GM12892 (cell line): ENCODE measurements around the gene RNPEPL1.
A peak's percentile ranks its signal among the peaks of the same experiment; 100 is the strongest.

Experiments
- DNase-seq: peaks from one replicate; pipeline ENCODE4 v3.0.0; 2011; ENCODE audit not compliant: insufficient read length
- FAIRE-seq: peaks from 2 replicates; lab custom pipeline; 2011; peaks lifted over from hg19 to GRCh38; lab: Jason Lieb, UNC
- POLR2A ChIP-seq: IDR thresholded peaks from 2 replicates; pipeline ENCODE4 v1.6.1; 2011; ENCODE audit warnings: low read depth, low read length, control low read depth
- POLR2AphosphoS5 ChIP-seq: IDR thresholded peaks from 2 replicates; pipeline ENCODE4 v1.6.1; 2011; ENCODE audit warnings: low read depth, low read length, control low read depth
- TAF1 ChIP-seq: IDR thresholded peaks from 2 replicates; pipeline ENCODE4 v1.6.1; 2011; ENCODE audit warnings: low read depth, mild to moderate bottlenecking, control low read depth, low read length, borderline replicate concordance

The RNPEPL1 gene

DNA sequence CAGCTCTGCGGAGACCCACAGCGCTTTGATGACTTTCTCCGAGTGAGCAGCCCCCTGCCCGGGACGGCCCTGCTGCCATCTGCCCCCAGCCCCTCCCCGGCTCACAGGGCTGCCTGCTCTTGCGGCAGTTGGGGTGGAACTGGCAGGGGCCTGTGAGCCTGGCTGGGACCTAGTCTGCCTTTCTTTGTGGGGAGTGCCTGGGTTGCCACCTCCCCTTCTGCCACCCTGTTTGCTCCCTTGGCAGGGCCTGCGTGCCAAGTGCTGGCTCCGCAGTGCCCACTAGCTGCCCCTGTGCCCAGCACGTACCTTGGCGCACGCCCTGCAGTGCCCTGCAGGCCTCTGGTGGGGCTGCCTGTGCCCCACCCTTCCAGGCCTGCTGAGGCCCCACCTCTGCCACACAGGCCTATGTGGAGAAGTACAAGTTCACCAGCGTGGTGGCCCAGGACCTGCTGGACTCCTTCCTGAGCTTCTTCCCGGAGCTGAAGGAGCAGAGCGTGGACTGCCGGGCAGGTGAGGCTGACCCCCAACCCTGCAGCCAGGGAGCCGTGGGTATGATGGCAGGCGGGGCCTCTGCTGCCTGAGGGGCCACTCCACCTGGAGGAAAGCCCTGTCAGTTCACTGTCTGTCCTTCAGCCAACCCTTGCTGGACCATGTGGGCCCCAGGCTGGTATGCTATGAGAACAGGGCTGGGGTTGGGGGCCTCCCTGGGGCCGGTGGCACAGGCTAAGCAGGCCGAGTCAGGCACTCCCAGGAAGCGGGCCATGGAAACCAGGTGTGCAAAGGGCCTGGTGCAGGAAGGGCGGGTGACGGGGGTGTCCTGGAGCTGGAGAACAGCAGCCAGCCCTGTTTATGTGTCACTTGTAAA, 7.0 kb downstream of the RNPEPL1 start:
- no peak for FAIRE-seq
- no peak for DNase-seq
- TF ChIP-seq POLR2AphosphoS5 (no peak), TAF1 (no peak), POLR2A (0 out of 2 replicates have a peak, but pooled peaks have one; percentile 10)

DNA sequence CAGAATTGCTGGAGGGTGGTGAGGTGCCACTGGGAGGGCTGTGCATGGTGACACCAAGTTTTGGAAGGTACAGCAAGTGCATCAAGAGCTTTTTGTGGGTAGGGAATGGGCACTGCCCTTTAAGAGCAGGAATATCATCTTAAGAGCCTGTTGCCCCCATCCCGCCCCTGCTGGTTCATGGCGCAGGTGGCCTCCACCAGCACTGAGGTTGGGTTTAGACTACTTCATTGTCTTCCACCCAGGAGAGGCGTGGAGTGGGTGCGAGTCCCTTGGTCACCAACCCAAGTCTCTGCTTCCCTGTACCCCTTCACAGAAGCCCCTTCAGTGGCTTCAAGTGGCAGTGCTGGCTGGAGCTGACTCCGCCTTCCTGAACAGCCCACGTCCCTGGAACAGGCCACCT, 7.8 kb downstream of the RNPEPL1 start:
- no peak for FAIRE-seq

DNA sequence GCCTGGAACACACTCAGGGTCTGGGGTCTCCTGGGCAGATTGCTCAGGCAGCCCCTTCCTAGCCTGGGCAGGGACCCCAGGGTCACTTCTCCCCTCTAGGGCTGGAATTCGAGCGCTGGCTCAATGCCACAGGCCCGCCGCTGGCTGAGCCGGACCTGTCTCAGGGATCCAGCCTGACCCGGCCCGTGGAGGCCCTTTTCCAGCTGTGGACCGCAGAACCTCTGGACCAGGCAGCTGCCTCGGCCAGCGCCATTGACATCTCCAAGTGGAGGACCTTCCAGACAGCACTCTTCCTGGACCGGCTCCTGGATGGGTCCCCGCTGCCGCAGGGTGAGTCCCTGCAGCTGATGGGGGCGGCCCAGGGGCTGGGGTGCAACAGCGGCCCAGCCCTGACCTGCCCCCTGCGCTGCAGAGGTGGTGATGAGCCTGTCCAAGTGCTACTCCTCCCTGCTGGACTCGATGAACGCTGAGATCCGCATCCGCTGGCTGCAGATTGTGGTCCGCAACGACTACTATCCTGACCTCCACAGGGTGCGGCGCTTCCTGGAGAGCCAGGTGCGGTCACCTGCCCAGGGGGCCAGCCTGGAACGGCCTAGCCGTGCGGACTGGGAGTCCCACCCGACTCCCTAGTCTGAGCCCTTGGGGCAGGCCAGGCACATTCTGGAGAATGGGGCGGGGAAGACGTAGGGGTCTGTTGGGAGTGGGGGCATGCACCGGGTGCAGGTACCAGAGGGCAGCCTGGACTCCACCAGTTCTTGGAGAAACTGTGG, 8.3 kb downstream of the RNPEPL1 start:
- no peak for DNase-seq
- TF ChIP-seq POLR2AphosphoS5 (no peak), POLR2A (no peak), TAF1 (no peak)
- FAIRE-seq: no peak

More for the DNA sequence above, 7.8 kb downstream of the RNPEPL1 start:
- no peak for DNase-seq
- no peak for TF ChIP-seq POLR2AphosphoS5
- TF ChIP-seq POLR2A: no peak
- TF ChIP-seq TAF1: no peak

DNA sequence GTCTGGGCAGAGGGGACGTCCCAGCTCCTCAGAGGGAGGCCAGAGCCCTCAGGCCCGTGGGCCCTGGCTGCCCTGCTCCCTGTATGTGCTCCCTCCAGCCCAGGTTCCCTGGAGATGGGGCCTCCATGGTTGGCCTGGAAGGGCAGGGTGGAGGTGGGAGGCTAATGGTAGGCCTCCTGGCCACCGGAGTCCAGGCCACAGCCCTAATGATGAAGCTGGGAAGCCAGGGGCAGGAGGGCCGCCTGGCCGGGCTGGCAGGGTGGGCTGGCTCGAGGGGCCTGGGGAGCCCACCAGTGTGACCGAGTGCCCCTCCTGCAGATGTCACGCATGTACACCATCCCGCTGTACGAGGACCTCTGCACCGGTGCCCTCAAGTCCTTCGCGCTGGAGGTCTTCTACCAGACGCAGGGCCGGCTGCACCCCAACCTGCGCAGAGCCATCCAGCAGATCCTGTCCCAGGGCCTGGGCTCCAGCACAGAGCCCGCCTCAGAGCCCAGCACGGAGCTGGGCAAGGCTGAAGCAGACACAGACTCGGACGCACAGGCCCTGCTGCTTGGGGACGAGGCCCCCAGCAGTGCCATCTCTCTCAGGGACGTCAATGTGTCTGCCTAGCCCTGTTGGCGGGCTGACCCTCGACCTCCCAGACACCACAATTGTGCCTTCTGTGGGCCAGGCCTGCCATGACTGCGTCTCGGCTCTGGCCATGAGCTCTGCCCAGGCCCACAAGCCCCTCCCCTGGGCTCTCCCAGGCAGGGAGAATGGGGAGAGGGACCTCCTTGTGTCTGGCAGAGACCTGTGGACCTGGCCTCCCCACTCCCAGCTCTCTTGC, 9.2 kb downstream of the RNPEPL1 start:
- FAIRE-seq (no peak), DNase-seq (no peak)
- no peak for TF ChIP-seq POLR2A
- TF ChIP-seq POLR2AphosphoS5: no peak
- no peak for TF ChIP-seq TAF1

DNA sequence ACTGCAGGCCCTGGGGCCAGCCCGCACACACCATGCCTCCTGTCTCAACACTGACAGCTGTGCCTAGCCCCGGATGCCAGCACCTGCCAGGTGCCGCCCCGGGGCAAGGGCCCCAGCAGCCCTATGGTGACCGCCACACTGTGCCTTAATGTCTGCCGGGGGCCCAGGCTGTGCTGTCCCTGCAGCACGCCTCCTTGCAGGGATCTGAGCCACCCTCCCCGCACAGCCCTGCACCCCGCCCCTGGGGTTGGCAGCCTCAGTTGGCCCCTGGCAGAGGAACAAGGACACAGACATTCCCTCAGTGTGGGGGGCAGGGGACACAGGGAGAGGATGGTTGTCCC, 9.8 kb downstream of the RNPEPL1 start:
- FAIRE-seq (no peak), DNase-seq (no peak)
- TF ChIP-seq TAF1: no peak
- no peak for TF ChIP-seq POLR2A
- TF ChIP-seq POLR2AphosphoS5: no peak

DNA sequence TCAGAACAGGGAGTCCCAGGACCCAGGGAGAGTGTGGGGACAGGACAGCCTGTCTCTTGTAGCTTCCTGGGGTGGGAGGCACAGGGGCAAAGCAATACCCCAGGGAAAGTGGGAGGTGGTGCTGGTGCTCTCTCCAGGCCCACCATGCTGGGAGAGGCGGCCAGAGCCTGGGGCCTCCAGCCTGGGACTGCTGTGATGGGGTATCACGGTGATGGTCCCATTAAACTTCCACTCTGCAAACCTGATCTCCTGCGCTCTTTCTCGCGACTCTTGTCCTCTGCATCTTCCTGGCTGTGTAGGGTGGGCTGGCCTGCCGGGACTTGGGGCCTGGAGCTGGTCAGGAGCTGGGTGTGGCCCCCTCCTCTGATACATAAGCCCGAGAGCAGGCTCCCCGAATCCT, 10.2 kb downstream of the RNPEPL1 start:
- no peak for FAIRE-seq
- DNase-seq: no peak
- TF ChIP-seq POLR2AphosphoS5 (no peak), TAF1 (no peak), POLR2A (no peak)

DNA sequence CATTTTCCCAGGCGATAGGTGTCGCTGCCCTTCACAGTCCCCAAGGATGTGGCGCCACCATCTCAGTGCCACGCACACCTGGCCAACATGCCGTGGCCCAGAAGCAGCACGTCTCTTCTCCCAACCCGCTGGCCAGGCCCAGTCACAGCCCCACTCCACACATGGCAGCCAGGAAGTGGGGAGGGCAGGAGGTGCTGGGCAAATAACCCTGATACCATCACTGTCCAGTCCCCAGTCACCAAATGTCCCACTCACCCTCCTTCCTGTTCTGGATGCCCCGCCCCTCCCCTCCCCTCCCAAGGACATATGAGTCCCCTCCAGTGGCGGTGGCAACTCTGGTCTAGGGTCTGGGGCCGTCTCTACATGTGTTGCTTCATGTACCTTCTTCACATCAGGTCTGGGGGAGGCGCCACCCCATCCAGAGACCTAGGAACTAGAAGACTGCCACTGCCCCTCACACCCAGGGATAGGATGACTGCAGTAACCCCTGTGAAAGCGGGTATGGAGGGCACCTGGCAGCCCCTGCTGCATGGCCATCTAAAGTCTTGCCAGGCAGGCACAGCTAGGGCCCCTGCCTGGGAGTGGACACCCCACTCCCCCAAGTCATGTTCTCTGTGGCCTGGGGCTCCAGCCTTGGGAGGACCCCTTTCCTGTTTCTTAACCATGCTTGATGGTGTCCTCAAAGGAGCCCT, 10.9 kb downstream of the RNPEPL1 start:
- no peak for DNase-seq
- peak; percentile 17 for FAIRE-seq
- no peak for TF ChIP-seq TAF1
- TF ChIP-seq POLR2A: no peak
- no peak for TF ChIP-seq POLR2AphosphoS5

DNA sequence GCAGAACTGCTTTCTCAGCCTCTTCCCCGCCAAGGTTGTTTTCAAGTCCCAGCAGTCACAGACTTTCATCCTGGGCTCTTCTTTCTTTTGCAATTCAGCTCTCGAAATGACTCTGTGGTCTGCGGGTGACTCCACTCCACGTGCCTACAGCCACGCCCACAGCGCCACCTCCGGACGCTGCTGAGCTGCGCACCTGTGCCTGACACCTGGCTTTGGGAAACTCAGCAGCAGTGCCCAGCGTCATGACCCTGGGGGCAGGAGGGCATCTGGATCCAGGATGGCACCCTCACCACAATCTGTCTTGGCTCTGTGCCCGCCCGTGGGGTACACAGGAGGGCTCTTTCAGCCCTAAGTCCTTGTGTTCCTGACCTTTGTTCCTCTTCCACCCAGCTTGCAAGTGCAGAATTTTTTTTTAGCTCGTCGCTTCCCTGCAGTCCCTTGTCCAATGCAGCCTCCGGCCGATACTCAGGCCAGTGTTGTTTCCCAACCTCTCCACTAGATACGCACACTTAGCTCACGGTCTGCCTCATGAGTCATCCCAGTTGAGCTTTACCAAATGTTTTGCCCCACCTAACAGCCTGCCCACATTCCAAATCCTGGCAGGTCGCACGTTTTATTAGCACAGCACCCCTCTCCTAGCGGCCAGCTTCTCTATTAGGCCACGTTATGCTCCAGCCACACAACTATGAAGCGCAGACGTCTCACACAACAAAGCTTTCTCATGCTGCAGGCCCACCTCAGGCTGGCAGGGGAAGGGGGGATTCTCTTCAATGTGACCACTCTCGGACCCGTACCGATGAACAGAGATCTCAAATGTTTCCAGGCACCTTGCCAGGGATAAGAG, 11.7 kb downstream of the RNPEPL1 start:
- TF ChIP-seq POLR2AphosphoS5 (no peak), POLR2A (0 out of 2 replicates have a peak, but pooled peaks have one; percentile 15), TAF1 (no peak)
- no peak for DNase-seq
- FAIRE-seq: peak; percentile 95

DNA sequence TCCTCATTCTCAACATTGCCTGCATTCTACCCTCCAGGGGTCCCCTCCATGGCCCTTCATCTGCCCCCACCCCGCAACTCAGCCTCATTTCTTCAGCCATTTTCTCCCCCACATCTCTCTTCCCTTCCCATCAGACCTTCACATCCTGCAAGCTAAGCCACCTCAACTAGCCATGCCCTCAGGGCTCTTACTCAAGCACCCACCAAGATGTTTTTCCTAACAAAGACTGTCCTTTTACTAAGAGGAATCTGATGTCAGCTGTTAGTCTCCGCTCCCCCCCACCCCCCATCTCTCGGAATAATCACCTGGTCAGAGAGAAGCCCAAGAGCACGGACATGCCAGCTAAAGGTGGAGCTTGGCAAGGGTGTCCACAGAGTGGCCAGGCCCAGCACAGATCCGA, 13.5 kb downstream of the RNPEPL1 start:
- DNase-seq (no peak), FAIRE-seq (no peak)
- TF ChIP-seq POLR2AphosphoS5 (no peak), TAF1 (no peak), POLR2A (no peak)

DNA sequence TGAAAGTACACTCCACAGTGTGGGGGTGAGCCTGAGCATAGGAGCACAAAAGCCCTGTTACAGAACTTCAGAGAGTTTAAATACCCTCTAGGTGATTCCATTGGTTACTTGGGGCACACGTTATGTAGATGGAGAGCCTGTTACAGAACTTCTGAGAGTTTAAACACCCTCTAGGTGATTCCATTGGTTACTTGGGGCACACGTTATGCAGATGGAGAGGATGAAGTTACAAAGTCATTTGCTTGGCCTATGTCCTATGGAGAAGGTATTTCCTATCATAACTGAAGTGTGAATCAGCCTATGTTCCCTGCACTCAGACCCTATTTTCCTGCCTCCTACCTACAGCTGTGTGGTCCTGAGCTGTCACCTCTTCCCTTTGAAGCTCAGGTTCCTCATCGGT, 14.5 kb downstream of the RNPEPL1 start:
- FAIRE-seq (peak; percentile 33), DNase-seq (no peak)
- TF ChIP-seq POLR2AphosphoS5 (peak; percentile 55; the same call in 1 of the 2 replicates), TAF1 (no peak), POLR2A (no peak)

DNA sequence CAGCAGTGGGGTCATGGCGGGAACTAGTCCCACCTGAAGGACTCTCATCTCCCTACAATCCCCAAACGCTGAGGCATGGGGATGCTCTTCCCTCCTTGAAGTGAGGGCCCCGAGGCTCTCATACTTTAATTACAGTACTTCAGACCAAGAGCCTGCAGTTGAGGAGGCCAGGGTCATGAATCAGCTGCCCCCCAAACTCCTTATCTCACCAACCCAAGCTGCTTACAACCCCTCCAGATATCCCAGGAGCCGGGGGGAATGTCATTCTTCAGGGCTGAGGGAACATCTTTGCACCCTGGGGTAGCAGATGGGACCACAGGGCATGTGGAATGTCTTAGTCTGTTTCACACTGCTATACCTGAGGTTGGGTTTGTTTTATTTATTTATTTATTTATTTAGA, 15.5 kb downstream of the RNPEPL1 start:
- DNase-seq (no peak), FAIRE-seq (no peak)
- TF ChIP-seq POLR2AphosphoS5 (no peak), TAF1 (no peak), POLR2A (no peak)

DNA sequence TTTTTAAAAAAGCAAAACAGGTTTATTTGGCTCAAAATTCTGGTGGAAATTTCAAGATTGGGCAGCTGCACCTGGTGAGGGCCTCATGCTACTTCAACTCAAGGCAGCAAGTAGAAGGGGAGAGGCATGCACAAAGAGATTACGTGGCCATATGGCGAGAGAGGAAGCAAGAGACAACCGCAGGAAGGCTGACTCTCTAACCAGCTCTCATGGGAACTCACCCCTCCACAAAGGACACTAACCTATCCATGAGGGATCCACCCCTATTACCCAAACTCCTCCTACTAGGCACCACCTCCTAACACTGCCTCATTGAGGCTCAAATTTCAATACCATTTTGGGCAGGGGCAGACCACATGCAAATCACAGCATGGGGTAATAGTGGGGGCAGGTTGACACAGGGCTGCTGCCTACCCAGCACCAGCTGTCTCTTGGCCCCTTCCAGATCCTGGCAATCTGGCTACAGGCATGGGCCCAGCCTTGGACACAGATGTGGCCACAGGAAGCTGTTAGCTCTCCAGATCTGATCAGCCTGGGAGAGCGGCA, 16.3 kb downstream of the RNPEPL1 start:
- TF ChIP-seq POLR2AphosphoS5 (peak; percentile 67; the same call in 1 of the 2 replicates), TAF1 (no peak), POLR2A (peak; percentile 54; the same call in 1 of the 2 replicates)
- DNase-seq (no peak), FAIRE-seq (peak; percentile 98)
